Activated B cell treated with CpG ODN at 0.5 μM for 24 hours (primary cell): ENCODE results near the gene CAMP. TPM values are rescaled to one million over a fixed set of nuclear protein-coding genes. Genes with fewer than 3 reads are reported as not detected.
A peak's percentile ranks its signal among the peaks of the same experiment; 100 is the strongest.

Experiments
- ATAC-seq: fragments of 200-7000 bp; cut with Tn5 transposase; one replicate; pipeline ENCODE4 v1.10.0; 2021; ENCODE audit warnings: low read depth, mild to moderate bottlenecking, moderate library complexity
- CTCF ChIA-PET: fragments of 350-600 bp; sonication (Branson Sonifier 250); formaldehyde crosslinking; loops from one replicate; lab custom pipeline; 2021; ENCODE audit warnings: antibody characterized with exemption; lab: Charles Lee
- POLR2A ChIA-PET: fragments of 350-600 bp; sonication (Branson Sonifier 250); formaldehyde crosslinking; loops from one replicate; lab custom pipeline; 2021; ENCODE audit warnings: antibody characterized with exemption; lab: Charles Lee
- DNase-seq: peaks from one replicate; pipeline ENCODE4 v3.0.0; 2022
- H3K27ac Mint-ChIP-seq: one replicate; pipeline ENCODE4 v1.8.0; 2020; ENCODE audit warnings: mixed read lengths
- H3K27me3 Mint-ChIP-seq: one replicate; pipeline ENCODE4 v1.8.0; 2021; ENCODE audit warnings: mixed read lengths
- H3K36me3 Mint-ChIP-seq: one replicate; pipeline ENCODE4 v1.8.0; 2021; ENCODE audit warnings: low read depth, mixed read lengths
- H3K4me1 Mint-ChIP-seq: one replicate; pipeline ENCODE4 v1.8.0; 2021; ENCODE audit warnings: mixed read lengths
- H3K4me3 Mint-ChIP-seq: one replicate; pipeline ENCODE4 v1.8.0; 2020; ENCODE audit warnings: mild to moderate bottlenecking, mixed read lengths
- H3K9me3 Mint-ChIP-seq: one replicate; pipeline ENCODE4 v1.8.0; 2020; ENCODE audit warnings: mixed read lengths
- CTCF ChIP-seq: fragments of 200-600 bp; IDR thresholded peaks from one replicate; pipeline ENCODE4 v1.8.0; 2022; ENCODE audit warnings: antibody characterized with exemption, mild to moderate bottlenecking
- intact Hi-C: fragments of 100-400 bp; cut with micrococcal nuclease; formaldehyde crosslinking; loops from one replicate; pipeline ENCODE4 v1.15.1; 2024
- total RNA-seq: library from RNA; stranded (reverse); gene quantifications from 2 replicates; pipeline ENCODE4 v1.2.3, GENCODE V29; 2022

Gene CAMP
- total RNA-seq, 1 donor from 2014 or later, result not detected

GRCh38 chr3:48271763-48272498 is 48.6 kb downstream of the CAMP start:
- DNase-seq (no peak), ATAC-seq (no peak)
- POLR2A ChIA-PET, result interaction anchor here (1.1 kb wide), 1 partner anchor 164 kb away, joined by 3 read pairs; no protein-coding TSS in a partner anchor

GRCh38 chr3:48273594-48274211 is 50.4 kb downstream of the CAMP start:
- H3K4me3 Mint-ChIP-seq, result no peak overlapping the region
- H3K27ac Mint-ChIP-seq, result no peak overlapping the region
- ChIA-PET POLR2A (interaction anchor here (0.6 to 1.0 kb wide), 2 partner anchors 162 to 716 kb away, joined by 3 to 4 read pairs; no protein-coding TSS in a partner anchor), CTCF (interaction anchor here (0.6 to 9.1 kb wide), 9 partner anchors 9 to 276 kb away, joined by 3 to 109 read pairs (median 4); partner anchors contain the start of genes CCDC51 and TMA7)
- no peaks in the 10 kb centered on the region for H3K27me3 Mint-ChIP-seq
- H3K36me3 Mint-ChIP-seq, result peaks cover 23% of the 10 kb centered on the region
- no peaks in the 10 kb centered on the region for H3K4me1 Mint-ChIP-seq
- no peak for TF ChIP-seq CTCF
- intact Hi-C loops, result loop anchor here (1.0 to 10.0 kb wide), 7 partner anchors 41 to 411 kb away; partner anchors contain the start of genes NCKIPSD and UQCRC1
- ATAC-seq (peak; percentile 67), DNase-seq (peak; percentile 31)
- H3K9me3 Mint-ChIP-seq, result no peaks in the 10 kb centered on the region

More at GRCh38 chr3:48271763-48272498, 48.6 kb downstream of the CAMP start:
- Mint-ChIP-seq H3K27me3 (no peaks in the 10 kb centered on the region), H3K27ac (no peak overlapping the region), H3K36me3 (peaks cover 39% of the 10 kb centered on the region), H3K4me1 (no peaks in the 10 kb centered on the region), H3K9me3 (no peaks in the 10 kb centered on the region), H3K4me3 (no peak overlapping the region)
- CTCF ChIA-PET, result interaction anchor here (2.7 to 9.1 kb wide), 2 partner anchors 129 to 163 kb away, joined by 26 to 109 read pairs; no protein-coding TSS in a partner anchor
- intact Hi-C loops, result loop anchor here (2.0 to 10.0 kb wide), 2 partner anchors 337 to 413 kb away; partner anchors contain the start of genes NCKIPSD and UQCRC1
- no peak for TF ChIP-seq CTCF

- DNase-seq (no peak), ATAC-seq (no peak)
- no peaks in the 10 kb centered on the region for H3K4me1 Mint-ChIP-seq
- intact Hi-C loops, result loop anchor here (10.0 kb wide), 1 partner anchor 410 kb away; the partner anchor contains the start of gene NCKIPSD
- no peak overlapping the region for H3K27ac Mint-ChIP-seq
- ChIA-PET CTCF (interaction anchor here (1.3 to 9.1 kb wide), 3 partner anchors 18 to 165 kb away, joined by 3 to 109 read pairs (median 4); partner anchors contain the start of genes CCDC51 and TMA7), POLR2A (interaction anchor here (0.7 kb wide), 1 partner anchor 162 kb away, joined by 4 read pairs; no protein-coding TSS in a partner anchor)
- H3K9me3 Mint-ChIP-seq, result no peaks in the 10 kb centered on the region
- TF ChIP-seq CTCF, result no peak
- no peak overlapping the region for H3K4me3 Mint-ChIP-seq
- H3K27me3 Mint-ChIP-seq, result no peaks in the 10 kb centered on the region
- peaks cover 16% of the 10 kb centered on the region for H3K36me3 Mint-ChIP-seq
These were observed 51.2 kb downstream of the CAMP start for GRCh38 chr3:48274452-48274851.

Other genes with a start within 250 kb of the CAMP start
- gene MAP4, start 207.1 kb upstream of the CAMP start, total RNA-seq, result 152 TPM in 2 replicates
- 1.7 and 1.8 TPM in 2 replicates for gene CDC25A, start 35.1 kb upstream of the CAMP start, total RNA-seq
- 12.4 and 19.2 TPM in 2 replicates for gene ZNF589, start 17.6 kb downstream of the CAMP start, total RNA-seq
- gene NME6, start 77.9 kb downstream of the CAMP start, total RNA-seq, result 39.0 and 39.1 TPM in 2 replicates
- gene SPINK8, start 110.2 kb downstream of the CAMP start, total RNA-seq, result not detected in 2 replicates
- not detected in 2 replicates for gene FBXW12, start 148.7 kb downstream of the CAMP start, total RNA-seq
- 3.5 and 5.4 TPM in 2 replicates for gene PLXNB1, start 206.6 kb downstream of the CAMP start, total RNA-seq
- gene CCDC51, start 216.6 kb downstream of the CAMP start, total RNA-seq, result 8.7 and 8.8 TPM in 2 replicates
- gene TMA7, start 216.8 kb downstream of the CAMP start, total RNA-seq, result 216 and 296 TPM in 2 replicates
- gene ATRIP, start 223.2 kb downstream of the CAMP start, total RNA-seq, result 10.5 and 14.6 TPM in 2 replicates